Cardiac fibroblast (primary cell): ENCODE results near the gene DNAJC27.

ENCODE experiments used
- DNase-seq, 2 donors: peaks; one replicate each; pipeline versions ENCODE4 v3.0.0 to v3.0.0-alpha.2; 2010; ENCODE audit warnings: low read depth in 2 of 2
- H3K4me3 ChIP-seq, 2 donors: replicated peaks in 1 of 2; 1 replicate in 1 of 2; 2 replicates in 1 of 2; pipeline ENCODE4 v1.5.1; 2011; ENCODE audit warnings: low read depth in 2 of 2, low read length in 2 of 2, mild to moderate bottlenecking in 2 of 2, moderate library complexity in 1 of 2
- TF ChIP-seq, protein P1 (sequence below): IDR thresholded peaks from one replicate; pipeline ENCODE4 v1.5.1; 2011; ENCODE audit warnings: low read depth, mild to moderate bottlenecking, low read length, inconsistent platforms

The DNAJC27 gene

DNA sequence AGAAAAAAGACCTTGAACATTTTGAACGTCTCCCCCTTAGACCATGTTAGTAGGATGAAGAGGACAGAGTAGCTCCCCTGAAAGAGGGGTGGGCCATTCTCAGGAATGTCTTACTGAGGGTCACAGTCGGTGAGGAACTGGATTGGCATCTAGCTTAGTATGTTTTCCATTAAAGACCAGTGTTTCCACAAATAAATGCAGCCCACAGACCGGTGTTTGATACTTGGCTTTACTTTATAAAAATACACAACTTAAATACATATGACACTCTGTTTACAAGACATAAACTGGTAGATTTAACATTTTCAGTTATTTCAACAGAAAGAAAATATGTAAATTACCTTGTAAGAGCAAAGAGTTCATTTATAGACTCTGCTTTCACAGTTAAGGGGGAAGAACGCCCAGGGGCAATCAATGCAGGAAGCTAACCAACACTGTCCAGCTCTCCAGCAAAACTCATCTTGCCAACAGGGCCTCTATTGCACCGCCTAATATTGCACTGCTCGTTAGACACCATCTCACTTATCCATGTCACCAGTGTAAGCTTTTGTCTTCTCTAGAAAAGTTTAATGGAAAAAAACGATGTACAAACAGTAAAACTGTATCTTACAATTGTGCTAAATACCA lies 28.2 kb downstream of the DNAJC27 start:
- TF ChIP-seq, protein P1, sequence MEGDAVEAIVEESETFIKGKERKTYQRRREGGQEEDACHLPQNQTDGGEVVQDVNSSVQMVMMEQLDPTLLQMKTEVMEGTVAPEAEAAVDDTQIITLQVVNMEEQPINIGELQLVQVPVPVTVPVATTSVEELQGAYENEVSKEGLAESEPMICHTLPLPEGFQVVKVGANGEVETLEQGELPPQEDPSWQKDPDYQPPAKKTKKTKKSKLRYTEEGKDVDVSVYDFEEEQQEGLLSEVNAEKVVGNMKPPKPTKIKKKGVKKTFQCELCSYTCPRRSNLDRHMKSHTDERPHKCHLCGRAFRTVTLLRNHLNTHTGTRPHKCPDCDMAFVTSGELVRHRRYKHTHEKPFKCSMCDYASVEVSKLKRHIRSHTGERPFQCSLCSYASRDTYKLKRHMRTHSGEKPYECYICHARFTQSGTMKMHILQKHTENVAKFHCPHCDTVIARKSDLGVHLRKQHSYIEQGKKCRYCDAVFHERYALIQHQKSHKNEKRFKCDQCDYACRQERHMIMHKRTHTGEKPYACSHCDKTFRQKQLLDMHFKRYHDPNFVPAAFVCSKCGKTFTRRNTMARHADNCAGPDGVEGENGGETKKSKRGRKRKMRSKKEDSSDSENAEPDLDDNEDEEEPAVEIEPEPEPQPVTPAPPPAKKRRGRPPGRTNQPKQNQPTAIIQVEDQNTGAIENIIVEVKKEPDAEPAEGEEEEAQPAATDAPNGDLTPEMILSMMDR, result no peak
- no peak overlapping the region for H3K4me3 ChIP-seq
- DNase-seq, result no peak

GRCh38 chr2:24939353-24939752 lies 32.4 kb downstream of the DNAJC27 start:
- H3K4me3 ChIP-seq, result no peak overlapping the region
- DNase-seq, result no peak
- TF ChIP-seq, protein P1, result no peak

GRCh38 chr2:24937236-24937635 lies 34.5 kb downstream of the DNAJC27 start:
- DNase-seq, result no peak
- TF ChIP-seq, protein P1, result no peak
- no peak overlapping the region for H3K4me3 ChIP-seq

GRCh38 chr2:24935145-24935544 lies 36.6 kb downstream of the DNAJC27 start:
- no peak overlapping the region for H3K4me3 ChIP-seq
- DNase-seq, result no peak
- TF ChIP-seq, protein P1, result no peak

DNA sequence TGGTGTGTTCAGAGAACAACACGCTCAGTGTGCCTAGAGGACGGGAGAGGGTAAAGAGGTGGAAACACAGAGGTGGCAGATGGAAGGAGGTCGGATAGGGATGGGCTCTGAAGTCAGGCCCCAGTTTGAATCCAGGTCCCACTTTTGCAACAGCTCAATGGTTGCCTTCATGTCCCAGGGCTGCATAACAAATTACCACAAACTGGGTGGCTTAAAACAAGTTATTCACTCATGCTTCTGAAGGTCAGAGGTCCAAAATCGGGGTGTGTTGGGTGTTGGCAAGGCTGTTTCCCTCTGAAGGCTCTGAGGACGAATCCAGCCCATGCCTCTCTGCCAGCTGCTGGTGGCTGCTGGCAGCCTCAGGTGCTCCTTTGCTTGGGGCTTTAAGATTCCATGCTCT lies 39.0 kb downstream of the DNAJC27 start:
- TF ChIP-seq, protein P1, result no peak
- DNase-seq, result no peak
- no peak overlapping the region for H3K4me3 ChIP-seq

DNA sequence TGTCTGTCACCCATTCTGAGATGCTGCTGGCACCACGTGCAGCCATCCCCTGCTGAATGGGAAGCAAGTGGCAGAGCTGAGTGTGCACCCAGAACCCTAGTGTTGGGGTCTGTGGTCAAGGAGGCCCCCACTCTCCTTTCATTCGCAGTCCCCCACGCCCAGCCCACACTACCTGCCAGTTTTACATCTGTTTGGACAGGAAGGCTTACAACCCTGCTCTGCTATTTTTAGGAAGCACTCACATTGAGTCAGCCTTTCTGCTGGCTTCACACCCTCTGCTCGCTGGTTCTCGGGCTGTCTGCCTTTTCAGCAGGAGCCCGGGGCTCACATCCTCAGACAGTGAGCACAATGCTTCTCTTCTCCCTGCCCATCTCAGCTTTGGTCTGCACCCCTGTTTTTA lies 41.0 kb downstream of the DNAJC27 start:
- TF ChIP-seq, protein P1, result no peak
- H3K4me3 ChIP-seq, result no peak overlapping the region
- peak in 1 of 2 donors; percentile 28 for DNase-seq

DNA sequence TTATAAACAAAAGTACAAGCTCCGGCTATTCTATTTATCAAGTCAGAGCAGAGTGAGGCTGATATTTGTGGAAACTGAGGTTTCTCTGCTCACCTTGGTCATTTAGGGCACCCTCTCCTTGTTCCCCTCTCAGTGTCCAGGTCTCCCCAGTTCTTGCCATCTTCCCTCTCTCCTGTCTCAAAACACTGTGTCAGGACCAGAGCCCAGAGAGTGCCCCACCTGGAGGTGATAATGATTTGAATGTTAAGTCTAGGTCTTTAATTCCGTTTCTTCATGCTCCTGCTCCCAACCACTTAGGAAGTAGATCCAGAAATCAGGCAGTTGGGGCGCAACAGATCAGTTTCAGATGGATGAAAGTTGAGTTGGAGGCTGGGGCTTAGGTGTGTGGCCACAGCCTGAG lies 42.5 kb downstream of the DNAJC27 start:
- TF ChIP-seq, protein P1, result no peak
- no peak for DNase-seq
- H3K4me3 ChIP-seq, result no peak overlapping the region
